Measurements from ENCODE around the gene TEAD1.

- no peak for TF ChIP-seq POLR2A (IDR thresholded peaks at IDR 0.05)
- TF ChIP-seq CTCF (IDR thresholded peaks at IDR 0.05) = no peak
- TF ChIP-seq POLR2AphosphoS5 (IDR thresholded peaks at IDR 0.05) = no peak
- TF ChIP-seq EP300 (IDR thresholded peaks at IDR 0.05) = no peak
These were observed 103.1 kb downstream of the TEAD1 start for GRCh38 chr11:12777208-12777874.

Measured in gastroesophageal sphincter (tissue), 3 donors.